MM.1S (cell line): ENCODE results near the gene CSF1.

ENCODE experiments used
- CTCF ChIP-seq: fragments of 300-600 bp; sonication (generic); IDR thresholded peaks from 2 replicates; pipeline ENCODE4 v1.5.1; 2016; ENCODE audit warnings: antibody characterized with exemption, low read length, mixed read lengths
- EZH2 ChIP-seq: fragments of 300-600 bp; sonication (generic); optimal IDR thresholded peaks from 2 replicates; pipeline ENCODE3; 2017; ENCODE audit warnings: low read depth, mild to moderate bottlenecking, antibody characterized with exemption, low read length, mixed read lengths

GRCh38 chr1:109977225-109977624 is 66.6 kb downstream of the CSF1 start:
- no peak for TF ChIP-seq CTCF
- no peak for TF ChIP-seq EZH2
